Colonic mucosa (tissue), 4 donors: ENCODE data around the gene DNAH8. TPM values are rescaled to one million over a fixed set of nuclear protein-coding genes. Genes with fewer than 3 reads are reported as not detected.

ENCODE experiments used
- DNase-seq: peaks from one replicate; pipeline ENCODE4 v3.0.0-alpha.2; 2020
- H3K27ac ChIP-seq: fragments of 200-600 bp; one replicate; pipeline ENCODE4 v1.8.0; 2021
- H3K27me3 ChIP-seq: fragments of 200-600 bp; one replicate; pipeline ENCODE4 v1.8.0; 2021
- H3K36me3 ChIP-seq: fragments of 200-600 bp; one replicate; pipeline ENCODE4 v1.8.0; 2021
- H3K4me1 ChIP-seq: fragments of 200-600 bp; one replicate; pipeline ENCODE4 v1.8.0; 2021; ENCODE audit warnings: mild to moderate bottlenecking
- H3K4me3 ChIP-seq: fragments of 200-600 bp; one replicate; pipeline ENCODE4 v1.8.0; 2021
- H3K9ac ChIP-seq, 2 donors: one replicate each; pipeline ENCODE4 v1.7.0; 2013; ENCODE audit warnings: control low read depth in 2 of 2, low read depth in 2 of 2, low read length in 2 of 2
- H3K9me3 ChIP-seq: fragments of 200-600 bp; one replicate; pipeline ENCODE4 v1.8.0; 2021
- CTCF ChIP-seq: fragments of 200-600 bp; IDR thresholded peaks from one replicate; pipeline ENCODE4 v1.8.0; 2022; ENCODE audit warnings: antibody characterized with exemption, mild to moderate bottlenecking
- intact Hi-C: fragments of 100-400 bp; cut with DNase I; formaldehyde crosslinking; loops from one replicate; pipeline ENCODE4 v1.14.1; 2022
- total RNA-seq, 2 donors: library from RNA; stranded (reverse); fragmentation: NEBNext Ultra II Directional in 1 of 2; extraction: Animal tissue kit (Norgen Biotek cat#: 25700) in 1 of 2; gene quantifications; one replicate each; pipeline ENCODE4 v1.2.1, GENCODE V29; 2021
- donor health status: healthy.
- donor health status: DM: no; HTN: no; CAD: no.
- donor health status: DM: no; HTN: no; CAD: no.

The DNAH8 gene
- total RNA-seq, 2 donors from 2014 or later = not detected

- Histone ChIP-seq H3K27ac (no peak overlapping the region), H3K36me3 (no peaks in the 10 kb centered on the region), H3K4me1 (no peaks in the 10 kb centered on the region), H3K27me3 (peaks cover 5% of the 10 kb centered on the region), H3K4me3 (no peak overlapping the region), H3K9ac (no peak overlapping the region), H3K9me3 (no peaks in the 10 kb centered on the region)
- intact Hi-C loops = loop anchor here (10.0 kb wide), 2 partner anchors 179 to 339 kb away; partner anchors contain the start of gene KCNK17
- no peak for TF ChIP-seq CTCF
- DNase-seq = no peak
These were observed 260.9 kb downstream of the DNAH8 start for GRCh38 chr6:38976051-38976450.

- Histone ChIP-seq H3K36me3 (no peaks in the 10 kb centered on the region), H3K9me3 (no peaks in the 10 kb centered on the region), H3K4me3 (no peak overlapping the region), H3K27me3 (peaks cover 5% of the 10 kb centered on the region), H3K4me1 (no peaks in the 10 kb centered on the region), H3K27ac (no peak overlapping the region), H3K9ac (no peak overlapping the region)
- intact Hi-C loops = loop anchor here (10.0 kb wide), 2 partner anchors 178 to 338 kb away; partner anchors contain the start of gene KCNK17
- DNase-seq = no peak
- TF ChIP-seq CTCF = no peak
These were observed 261.8 kb downstream of the DNAH8 start for GRCh38 chr6:38976801-38977500.

- no peak for TF ChIP-seq CTCF
- Histone ChIP-seq H3K27ac (no peak overlapping the region), H3K9ac (no peak overlapping the region), H3K4me3 (no peak overlapping the region), H3K9me3 (no peaks in the 10 kb centered on the region), H3K36me3 (no peaks in the 10 kb centered on the region), H3K4me1 (no peaks in the 10 kb centered on the region), H3K27me3 (peaks cover 5% of the 10 kb centered on the region)
- intact Hi-C loops = loop anchor here (10.0 kb wide), 2 partner anchors 177 to 337 kb away; partner anchors contain the start of gene KCNK17
- no peak for DNase-seq
These were observed 263.1 kb downstream of the DNAH8 start for GRCh38 chr6:38978139-38978704.

GRCh38 chr6:38982470-38982869 lies 267.4 kb downstream of the DNAH8 start:
- Histone ChIP-seq H3K36me3 (no peaks in the 10 kb centered on the region), H3K27ac (no peak overlapping the region), H3K9me3 (no peaks in the 10 kb centered on the region), H3K4me3 (no peak overlapping the region), H3K9ac (no peak overlapping the region), H3K27me3 (no peaks in the 10 kb centered on the region), H3K4me1 (no peaks in the 10 kb centered on the region)
- intact Hi-C loops = no loop called here
- DNase-seq = no peak
- TF ChIP-seq CTCF = no peak

DNA sequence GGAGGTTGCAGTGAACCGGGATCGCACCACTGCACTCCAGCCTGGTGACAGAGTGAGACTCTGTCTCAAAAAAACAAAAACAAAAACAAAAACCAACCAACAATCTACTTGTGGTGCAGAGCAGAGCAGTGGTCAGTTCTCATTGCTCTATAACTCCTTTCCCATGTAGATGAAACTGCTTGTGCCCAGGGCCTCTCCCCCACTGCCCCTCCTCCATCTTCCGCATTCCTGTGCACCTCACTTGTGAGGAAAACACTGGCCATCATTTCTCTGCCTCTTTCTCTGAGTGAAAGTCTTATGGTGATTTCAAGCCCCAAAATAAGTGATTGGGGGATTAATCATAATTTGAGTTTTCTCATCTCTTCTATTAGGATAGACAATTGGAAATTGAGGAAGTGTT lies 269.6 kb downstream of the DNAH8 start:
- Histone ChIP-seq H3K4me3 (no peak overlapping the region), H3K27ac (no peak overlapping the region), H3K9ac (no peak overlapping the region), H3K4me1 (no peaks in the 10 kb centered on the region), H3K36me3 (no peaks in the 10 kb centered on the region), H3K27me3 (no peaks in the 10 kb centered on the region), H3K9me3 (no peaks in the 10 kb centered on the region)
- no peak for TF ChIP-seq CTCF
- intact Hi-C loops = no loop called here
- no peak for DNase-seq
